SK-N-SH treated with all-trans-retinoic acid at 6 μM for 48 hours (cell line): ENCODE results near the gene GRK2.

ENCODE experiments used
- ATAC-seq: fragments of 200-7000 bp; cut with Tn5 transposase; 3 replicates; pipeline ENCODE4 v1.9.1; 2020; ENCODE audit warnings: mild to moderate bottlenecking, moderate library complexity
- ARNTL ChIP-seq: fragments of 450-650 bp; formaldehyde crosslinking; IDR thresholded peaks from 2 replicates; pipeline ENCODE4 v1.5.0; 2020; ENCODE audit warnings: low read depth, mild to moderate bottlenecking, moderate library complexity, borderline replicate concordance
- BACH2 ChIP-seq: fragments of 250-450 bp; sonication (Bioruptor Pico); IDR thresholded peaks from 2 replicates; pipeline ENCODE4 v1.9.0; 2021; ENCODE audit warnings: mild to moderate bottlenecking, borderline replicate concordance
- CSDC2 ChIP-seq: fragments of 250-450 bp; sonication (Bioruptor Pico); IDR thresholded peaks from 2 replicates; pipeline ENCODE4 v1.5.0; 2020; ENCODE audit warnings: mild to moderate bottlenecking, moderate library complexity
- ESRRG ChIP-seq: fragments of 250-450 bp; sonication (Bioruptor Pico); IDR thresholded peaks from 2 replicates; pipeline ENCODE4 v1.6.1; 2021; ENCODE audit warnings: mild to moderate bottlenecking
- GLIS3 ChIP-seq: fragments of 250-450 bp; sonication (Bioruptor Pico); IDR thresholded peaks from 2 replicates; pipeline ENCODE4 v1.5.0; 2020; ENCODE audit warnings: mild to moderate bottlenecking, moderate library complexity
- ISL1 ChIP-seq: fragments of 250-450 bp; sonication (Bioruptor Pico); IDR thresholded peaks from 2 replicates; pipeline ENCODE4 v2.1.2; 2022; ENCODE audit warnings: mild to moderate bottlenecking, moderate library complexity
- OSR1 ChIP-seq: fragments of 250-450 bp; sonication (Bioruptor Pico); IDR thresholded peaks from 2 replicates; pipeline ENCODE4 v1.8.0; 2022; ENCODE audit warnings: moderate library complexity, mild to moderate bottlenecking, inconsistent platforms
- PATZ1 ChIP-seq: fragments of 250-450 bp; sonication (Bioruptor Pico); IDR thresholded peaks from 2 replicates; pipeline ENCODE4 v1.8.0; 2020; ENCODE audit warnings: mild to moderate bottlenecking, moderate library complexity, borderline replicate concordance
- PPARA ChIP-seq: fragments of 250-450 bp; sonication (Bioruptor Pico); IDR thresholded peaks from 2 replicates; pipeline ENCODE4 v1.5.0; 2020; ENCODE audit warnings: mild to moderate bottlenecking, borderline replicate concordance
- RARB ChIP-seq: fragments of 250-450 bp; sonication (Bioruptor Pico); IDR thresholded peaks from 2 replicates; pipeline ENCODE4 v1.8.0; 2021; ENCODE audit warnings: mild to moderate bottlenecking, moderate library complexity
- SNAI2 ChIP-seq: fragments of 250-450 bp; sonication (Bioruptor Pico); IDR thresholded peaks from 2 replicates; pipeline ENCODE4 v1.5.0; 2020; ENCODE audit warnings: mild to moderate bottlenecking, moderate library complexity
- TCF4 ChIP-seq: fragments of 250-450 bp; sonication (Bioruptor Pico); IDR thresholded peaks from 2 replicates; pipeline ENCODE4 v1.8.0; 2021; ENCODE audit warnings: mild to moderate bottlenecking, moderate library complexity, borderline replicate concordance
- TOX ChIP-seq: fragments of 250-450 bp; sonication (Bioruptor Pico); IDR thresholded peaks from 2 replicates; pipeline ENCODE4 v1.8.0; 2021; ENCODE audit warnings: mild to moderate bottlenecking, moderate library complexity, borderline replicate concordance
- TSHZ2 ChIP-seq: fragments of 250-450 bp; sonication (Bioruptor Pico); IDR thresholded peaks from 2 replicates; pipeline ENCODE4 v1.5.0; 2020; ENCODE audit warnings: mild to moderate bottlenecking, moderate library complexity
- ZC3H10 ChIP-seq: fragments of 250-450 bp; sonication (Bioruptor Pico); IDR thresholded peaks from 2 replicates; pipeline ENCODE4 v1.5.1; 2021; ENCODE audit warnings: mild to moderate bottlenecking, moderate library complexity
- ZFP3 ChIP-seq: fragments of 250-450 bp; sonication (Bioruptor Pico); IDR thresholded peaks from 2 replicates; pipeline ENCODE4 v1.5.0; 2020; ENCODE audit warnings: mild to moderate bottlenecking, moderate library complexity
- ZFP30 ChIP-seq: fragments of 450-650 bp; formaldehyde crosslinking; IDR thresholded peaks from 2 replicates; pipeline ENCODE4 v1.5.0; 2022; ENCODE audit warnings: mild to moderate bottlenecking, moderate library complexity
- ZNF565 ChIP-seq: fragments of 450-650 bp; formaldehyde crosslinking; conservative IDR thresholded peaks from 2 replicates; pipeline ENCODE4 v1.5.0; 2020; ENCODE audit warnings: low read depth, mild to moderate bottlenecking, moderate library complexity
- ZNF70 ChIP-seq: fragments of 450-650 bp; formaldehyde crosslinking; IDR thresholded peaks from 2 replicates; pipeline ENCODE4 v1.5.0; 2020; ENCODE audit warnings: mild to moderate bottlenecking, moderate library complexity
- ZNF8 ChIP-seq: fragments of 450-650 bp; formaldehyde crosslinking; IDR thresholded peaks from 2 replicates; pipeline ENCODE4 v1.5.0; 2020; ENCODE audit warnings: mild to moderate bottlenecking, moderate library complexity
- TF ChIP-seq, protein P1 (sequence below): fragments of 250-450 bp; sonication (Bioruptor Pico); IDR thresholded peaks from 2 replicates; pipeline ENCODE4 v1.5.1; 2021; ENCODE audit warnings: mild to moderate bottlenecking, moderate library complexity
- TF ChIP-seq, protein P2 (sequence below): fragments of 250-450 bp; sonication (Bioruptor Pico); IDR thresholded peaks from 2 replicates; pipeline ENCODE4 v1.5.1; 2020; ENCODE audit warnings: low read depth, mild to moderate bottlenecking, moderate library complexity
- TF ChIP-seq, protein P3 (sequence below): fragments of 250-450 bp; sonication (Bioruptor Pico); IDR thresholded peaks from 2 replicates; pipeline ENCODE4 v1.8.0; 2021; ENCODE audit warnings: low read depth, mild to moderate bottlenecking, moderate library complexity, borderline replicate concordance

The GRK2 gene

DNA sequence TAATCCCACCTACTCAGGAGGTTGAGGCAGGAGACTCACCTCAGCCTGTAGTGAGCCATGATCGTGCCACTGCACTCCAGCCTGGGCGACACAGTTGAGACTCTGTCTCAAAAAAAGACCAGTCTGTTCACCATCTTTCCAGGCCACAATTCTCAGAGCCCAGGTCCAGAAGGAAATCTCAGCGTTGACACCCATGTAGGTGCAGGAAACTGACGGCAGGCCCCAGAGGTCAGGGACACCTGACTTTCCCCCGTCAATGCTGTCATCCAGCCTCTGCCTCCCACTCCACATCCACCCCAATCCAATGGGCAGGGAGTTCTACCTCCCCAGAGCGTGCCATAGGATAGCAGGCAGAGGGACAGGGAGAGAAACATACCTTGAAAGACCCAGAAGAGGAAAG lies 5.9 kb upstream of the GRK2 start:
- TF ChIP-seq ZFP30 = no peak
- no peak for TF ChIP-seq SNAI2 (CRISPR knock-in tag)
- TF ChIP-seq, protein P1, sequence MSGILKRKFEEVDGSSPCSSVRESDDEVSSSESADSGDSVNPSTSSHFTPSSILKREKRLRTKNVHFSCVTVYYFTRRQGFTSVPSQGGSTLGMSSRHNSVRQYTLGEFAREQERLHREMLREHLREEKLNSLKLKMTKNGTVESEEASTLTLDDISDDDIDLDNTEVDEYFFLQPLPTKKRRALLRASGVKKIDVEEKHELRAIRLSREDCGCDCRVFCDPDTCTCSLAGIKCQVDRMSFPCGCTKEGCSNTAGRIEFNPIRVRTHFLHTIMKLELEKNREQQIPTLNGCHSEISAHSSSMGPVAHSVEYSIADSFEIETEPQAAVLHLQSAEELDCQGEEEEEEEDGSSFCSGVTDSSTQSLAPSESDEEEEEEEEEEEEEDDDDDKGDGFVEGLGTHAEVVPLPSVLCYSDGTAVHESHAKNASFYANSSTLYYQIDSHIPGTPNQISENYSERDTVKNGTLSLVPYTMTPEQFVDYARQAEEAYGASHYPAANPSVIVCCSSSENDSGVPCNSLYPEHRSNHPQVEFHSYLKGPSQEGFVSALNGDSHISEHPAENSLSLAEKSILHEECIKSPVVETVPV (CRISPR knock-in tag) = no peak
- no peak for TF ChIP-seq BACH2 (CRISPR knock-in tag)
- TF ChIP-seq, protein P2, sequence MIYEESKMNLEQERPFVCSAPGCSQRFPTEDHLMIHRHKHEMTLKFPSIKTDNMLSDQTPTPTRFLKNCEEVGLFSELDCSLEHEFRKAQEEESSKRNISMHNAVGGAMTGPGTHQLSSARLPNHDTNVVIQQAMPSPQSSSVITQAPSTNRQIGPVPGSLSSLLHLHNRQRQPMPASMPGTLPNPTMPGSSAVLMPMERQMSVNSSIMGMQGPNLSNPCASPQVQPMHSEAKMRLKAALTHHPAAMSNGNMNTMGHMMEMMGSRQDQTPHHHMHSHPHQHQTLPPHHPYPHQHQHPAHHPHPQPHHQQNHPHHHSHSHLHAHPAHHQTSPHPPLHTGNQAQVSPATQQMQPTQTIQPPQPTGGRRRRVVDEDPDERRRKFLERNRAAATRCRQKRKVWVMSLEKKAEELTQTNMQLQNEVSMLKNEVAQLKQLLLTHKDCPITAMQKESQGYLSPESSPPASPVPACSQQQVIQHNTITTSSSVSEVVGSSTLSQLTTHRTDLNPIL (CRISPR knock-in tag) = no peak
- TF ChIP-seq TOX (CRISPR knock-in tag) = no peak
- TF ChIP-seq ESRRG = no peak
- no peak for TF ChIP-seq OSR1 (CRISPR knock-in tag)
- no peak for TF ChIP-seq ARNTL (CRISPR knock-in tag)
- TF ChIP-seq TCF4 = no peak
- no peak for TF ChIP-seq RARB (CRISPR knock-in tag)
- no peak for TF ChIP-seq ZC3H10 (CRISPR knock-in tag)
- TF ChIP-seq ZFP3 = no peak
- no peak for TF ChIP-seq CSDC2 (CRISPR knock-in tag)
- TF ChIP-seq GLIS3 = no peak
- TF ChIP-seq ISL1 (CRISPR knock-in tag) = no peak
- no peak for TF ChIP-seq PPARA
- TF ChIP-seq ZNF70 (CRISPR knock-in tag) = no peak
- TF ChIP-seq PATZ1 (CRISPR knock-in tag) = no peak
- TF ChIP-seq, all 23 proteins: peak for 0
- no peak for ATAC-seq

- peak; percentile 36 for ATAC-seq
These were observed 5.2 kb upstream of the GRK2 start for GRCh38 chr11:67260885-67261639.

DNA sequence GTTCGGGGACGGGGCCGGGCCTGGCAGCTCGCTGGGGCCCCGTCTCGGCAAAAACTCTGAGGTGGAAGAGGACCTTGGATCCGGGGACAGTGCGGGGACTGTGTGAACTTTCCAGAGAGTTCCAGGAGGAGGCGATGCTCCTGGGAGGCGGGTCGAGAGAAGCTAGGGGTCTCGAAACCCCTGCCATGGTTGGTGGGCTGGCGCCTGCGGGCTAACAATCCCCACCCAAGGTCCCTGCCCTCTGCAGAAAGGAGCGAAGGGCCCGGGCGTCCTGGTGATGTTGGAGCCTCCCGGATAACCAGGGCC lies 4.7 kb upstream of the GRK2 start:
- TF ChIP-seq SNAI2 (CRISPR knock-in tag) (no peak), OSR1 (CRISPR knock-in tag) (no peak), ZFP3 (no peak), TSHZ2 (CRISPR knock-in tag) (no peak), ZFP30 (no peak), PPARA (no peak), GLIS3 (no peak), ISL1 (CRISPR knock-in tag) (no peak), ZNF8 (CRISPR knock-in tag) (no peak), ZNF70 (CRISPR knock-in tag) (no peak), PATZ1 (CRISPR knock-in tag) (no peak), TCF4 (no peak), CSDC2 (CRISPR knock-in tag) (no peak), ZC3H10 (CRISPR knock-in tag) (no peak), ZNF565 (CRISPR knock-in tag) (no peak), ESRRG (no peak)
- TF ChIP-seq, protein P3, sequence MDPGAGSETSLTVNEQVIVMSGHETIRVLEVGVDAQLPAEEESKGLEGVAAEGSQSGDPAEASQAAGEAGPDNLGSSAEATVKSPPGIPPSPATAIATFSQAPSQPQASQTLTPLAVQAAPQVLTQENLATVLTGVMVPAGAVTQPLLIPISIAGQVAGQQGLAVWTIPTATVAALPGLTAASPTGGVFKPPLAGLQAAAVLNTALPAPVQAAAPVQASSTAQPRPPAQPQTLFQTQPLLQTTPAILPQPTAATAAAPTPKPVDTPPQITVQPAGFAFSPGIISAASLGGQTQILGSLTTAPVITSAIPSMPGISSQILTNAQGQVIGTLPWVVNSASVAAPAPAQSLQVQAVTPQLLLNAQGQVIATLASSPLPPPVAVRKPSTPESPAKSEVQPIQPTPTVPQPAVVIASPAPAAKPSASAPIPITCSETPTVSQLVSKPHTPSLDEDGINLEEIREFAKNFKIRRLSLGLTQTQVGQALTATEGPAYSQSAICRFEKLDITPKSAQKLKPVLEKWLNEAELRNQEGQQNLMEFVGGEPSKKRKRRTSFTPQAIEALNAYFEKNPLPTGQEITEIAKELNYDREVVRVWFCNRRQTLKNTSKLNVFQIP (CRISPR knock-in tag) = no peak
- TF ChIP-seq, protein P2 (CRISPR knock-in tag) = no peak
- TF ChIP-seq, protein P1 (CRISPR knock-in tag) = no peak
- peak; percentile 36 for ATAC-seq
